ENCODE measurements around the gene WDR41. TPM values are rescaled to one million over a fixed set of nuclear protein-coding genes. Genes with fewer than 3 reads are reported as not detected.

The WDR41 gene
- total RNA-seq, 1 donor from 2014 or later = 33.0 TPM

GRCh38 chr5:77409870-77410621 lies 82.1 kb downstream of the WDR41 start:
- ChIA-PET POLR2A (no interaction called here), CTCF (no interaction called here)
- TF ChIP-seq CTCF (IDR thresholded peaks at IDR 0.05) = no peak
- intact Hi-C loops (cut with micrococcal nuclease) = no loop called here
- H3K4me1 Mint-ChIP-seq = no peaks in the 10 kb centered on the region
- H3K27ac Mint-ChIP-seq = no peak overlapping the region
- peaks cover 3% of the 10 kb centered on the region for H3K27me3 Mint-ChIP-seq
- DNase-seq = no peak
- no peak overlapping the region for H3K4me3 Mint-ChIP-seq
- ATAC-seq (ENCODE audit: low read depth) = no peak
- no peaks in the 10 kb centered on the region for H3K36me3 Mint-ChIP-seq (ENCODE audit: low read depth)
- H3K9me3 Mint-ChIP-seq = no peaks in the 10 kb centered on the region

GRCh38 chr5:77407152-77407551 lies 85.0 kb downstream of the WDR41 start:
- H3K9me3 Mint-ChIP-seq = no peaks in the 10 kb centered on the region
- no peak for DNase-seq
- ChIA-PET CTCF (no interaction called here), POLR2A (no interaction called here)
- no peak overlapping the region for H3K27ac Mint-ChIP-seq
- TF ChIP-seq CTCF (IDR thresholded peaks at IDR 0.05) = no peak
- no peak for ATAC-seq (ENCODE audit: low read depth)
- intact Hi-C loops (cut with micrococcal nuclease) = no loop called here
- no peak overlapping the region for H3K4me3 Mint-ChIP-seq
- H3K36me3 Mint-ChIP-seq (ENCODE audit: low read depth) = no peaks in the 10 kb centered on the region
- no peaks in the 10 kb centered on the region for H3K27me3 Mint-ChIP-seq
- H3K4me1 Mint-ChIP-seq = no peaks in the 10 kb centered on the region

GRCh38 chr5:77402796-77403195 lies 89.3 kb downstream of the WDR41 start:
- CTCF ChIA-PET = no interaction called here
- no peak overlapping the region for H3K27ac Mint-ChIP-seq
- H3K27me3 Mint-ChIP-seq = no peaks in the 10 kb centered on the region
- H3K9me3 Mint-ChIP-seq = no peaks in the 10 kb centered on the region
- ATAC-seq (ENCODE audit: low read depth) (no peak), DNase-seq (no peak)
- H3K36me3 Mint-ChIP-seq (ENCODE audit: low read depth) = no peaks in the 10 kb centered on the region
- H3K4me1 Mint-ChIP-seq = no peaks in the 10 kb centered on the region
- POLR2A ChIA-PET = no interaction called here
- intact Hi-C loops (cut with micrococcal nuclease) = no loop called here
- no peak for TF ChIP-seq CTCF (IDR thresholded peaks at IDR 0.05)
- no peak overlapping the region for H3K4me3 Mint-ChIP-seq

- Mint-ChIP-seq H3K27me3 (no peaks in the 10 kb centered on the region), H3K27ac (no peak overlapping the region), H3K4me1 (no peaks in the 10 kb centered on the region), H3K4me3 (no peak overlapping the region), H3K36me3 (ENCODE audit: low read depth) (no peaks in the 10 kb centered on the region), H3K9me3 (no peaks in the 10 kb centered on the region)
- TF ChIP-seq CTCF (IDR thresholded peaks at IDR 0.05) = no peak
- POLR2A ChIA-PET = no interaction called here
- DNase-seq (no peak), ATAC-seq (ENCODE audit: low read depth) (no peak)
- CTCF ChIA-PET = no interaction called here
- intact Hi-C loops (cut with micrococcal nuclease) = no loop called here
Measured at GRCh38 chr5:77400645-77401044, 91.5 kb downstream of the WDR41 start.

GRCh38 chr5:77398896-77399295 lies 93.2 kb downstream of the WDR41 start:
- Mint-ChIP-seq H3K27me3 (no peaks in the 10 kb centered on the region), H3K4me3 (no peak overlapping the region), H3K4me1 (no peaks in the 10 kb centered on the region), H3K9me3 (no peaks in the 10 kb centered on the region), H3K27ac (no peak overlapping the region), H3K36me3 (ENCODE audit: low read depth) (no peaks in the 10 kb centered on the region)
- ATAC-seq (ENCODE audit: low read depth) (no peak), DNase-seq (no peak)
- TF ChIP-seq CTCF (IDR thresholded peaks at IDR 0.05) = no peak
- ChIA-PET POLR2A (no interaction called here), CTCF (no interaction called here)
- intact Hi-C loops (cut with micrococcal nuclease) = no loop called here

Data from activated B cell treated with CpG ODN at 0.5 μM for 24 hours (primary cell).